GM10248 (cell line): ENCODE results near the gene PTPRN2.

Source experiments
- CTCF ChIA-PET: fragments of 300-600 bp; sonication (Branson Sonifier 250); formaldehyde crosslinking; extraction: SDS; loops from one replicate; lab custom pipeline; 2021; ENCODE audit warnings: antibody characterized with exemption; lab: Yijun Ruan, JAX
- POLR2A ChIA-PET: fragments of 350-650 bp; sonication (Branson Sonifier 250); formaldehyde crosslinking; extraction: SDS; loops from one replicate; lab custom pipeline; 2020; ENCODE audit warnings: antibody characterized with exemption; lab: Yijun Ruan, JAX
- DNase-seq: peaks from one replicate; pipeline ENCODE4 v3.0.0; 2012; ENCODE audit errors: extremely low spot score
- TF ChIP-seq, protein P1 (sequence below): IDR thresholded peaks from 2 replicates; pipeline ENCODE4 v1.5.1; 2012; ENCODE audit warnings: mild to moderate bottlenecking, low read depth; ENCODE audit errors: extremely low read depth, missing control alignments, control extremely low read depth

The PTPRN2 gene

DNA sequence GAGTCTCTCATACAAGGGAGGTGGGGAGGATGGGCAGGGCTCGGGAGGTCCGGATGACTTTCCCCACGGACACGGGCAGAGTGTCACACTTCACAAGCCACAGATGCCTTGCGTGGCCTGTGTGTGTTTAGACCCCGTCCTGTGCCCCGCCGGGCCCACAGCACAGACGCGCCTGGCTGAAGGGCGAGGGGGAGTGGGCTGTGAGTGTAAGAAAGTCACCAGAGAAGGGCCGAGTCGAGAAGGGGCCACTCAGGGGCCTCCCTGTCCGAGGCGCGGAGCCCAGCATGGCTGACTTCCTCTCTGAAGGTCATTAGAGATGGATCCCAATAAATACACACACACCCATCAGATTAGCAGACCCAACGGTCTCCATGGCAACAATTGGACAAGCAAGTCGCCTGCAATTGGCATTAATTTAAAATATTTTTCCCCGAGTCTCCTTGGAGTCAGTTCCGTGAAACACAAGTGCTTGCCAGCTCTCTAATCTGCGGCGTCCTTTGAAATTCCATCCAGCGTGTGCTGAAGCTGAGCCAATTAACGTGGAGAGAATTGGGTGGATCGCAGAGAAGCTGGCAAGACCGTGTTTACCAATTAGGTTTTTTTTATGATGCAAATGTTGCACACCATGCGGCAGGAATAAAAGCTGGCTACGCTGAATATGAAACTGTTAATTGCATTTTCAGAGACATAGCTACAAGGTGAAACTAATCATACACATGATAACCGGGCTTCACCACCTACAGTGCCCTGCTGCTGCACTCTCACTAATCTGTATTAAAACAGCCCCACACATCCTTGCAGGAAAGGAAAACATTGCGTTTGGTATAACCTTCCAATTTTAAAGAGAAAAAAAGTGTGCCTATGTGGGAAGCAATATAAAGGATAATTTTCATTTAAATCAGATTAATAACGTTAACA is 571.2 kb downstream of the PTPRN2 start:
- TF ChIP-seq, protein P1, sequence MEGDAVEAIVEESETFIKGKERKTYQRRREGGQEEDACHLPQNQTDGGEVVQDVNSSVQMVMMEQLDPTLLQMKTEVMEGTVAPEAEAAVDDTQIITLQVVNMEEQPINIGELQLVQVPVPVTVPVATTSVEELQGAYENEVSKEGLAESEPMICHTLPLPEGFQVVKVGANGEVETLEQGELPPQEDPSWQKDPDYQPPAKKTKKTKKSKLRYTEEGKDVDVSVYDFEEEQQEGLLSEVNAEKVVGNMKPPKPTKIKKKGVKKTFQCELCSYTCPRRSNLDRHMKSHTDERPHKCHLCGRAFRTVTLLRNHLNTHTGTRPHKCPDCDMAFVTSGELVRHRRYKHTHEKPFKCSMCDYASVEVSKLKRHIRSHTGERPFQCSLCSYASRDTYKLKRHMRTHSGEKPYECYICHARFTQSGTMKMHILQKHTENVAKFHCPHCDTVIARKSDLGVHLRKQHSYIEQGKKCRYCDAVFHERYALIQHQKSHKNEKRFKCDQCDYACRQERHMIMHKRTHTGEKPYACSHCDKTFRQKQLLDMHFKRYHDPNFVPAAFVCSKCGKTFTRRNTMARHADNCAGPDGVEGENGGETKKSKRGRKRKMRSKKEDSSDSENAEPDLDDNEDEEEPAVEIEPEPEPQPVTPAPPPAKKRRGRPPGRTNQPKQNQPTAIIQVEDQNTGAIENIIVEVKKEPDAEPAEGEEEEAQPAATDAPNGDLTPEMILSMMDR, result no peak
- CTCF ChIA-PET, result no interaction called here
- no peak for DNase-seq
- POLR2A ChIA-PET, result no interaction called here

- ChIA-PET POLR2A (no interaction called here), CTCF (no interaction called here)
- no peak for DNase-seq
- TF ChIP-seq, protein P1, result no peak
Measured at GRCh38 chr7:158015403-158016179, 572.0 kb downstream of the PTPRN2 start.

- no peak for DNase-seq
- TF ChIP-seq, protein P1, result no peak
- ChIA-PET CTCF (no interaction called here), POLR2A (no interaction called here)
Measured at GRCh38 chr7:158014976-158015375, 572.6 kb downstream of the PTPRN2 start.

- ChIA-PET CTCF (no interaction called here), POLR2A (no interaction called here)
- TF ChIP-seq, protein P1, result no peak
- no peak for DNase-seq
Measured at GRCh38 chr7:158013085-158013668, 574.4 kb downstream of the PTPRN2 start.

GRCh38 chr7:158011941-158012340 is 575.7 kb downstream of the PTPRN2 start:
- TF ChIP-seq, protein P1, result no peak
- ChIA-PET POLR2A (no interaction called here), CTCF (no interaction called here)
- no peak for DNase-seq

GRCh38 chr7:158010961-158011693 is 576.5 kb downstream of the PTPRN2 start:
- TF ChIP-seq, protein P1, result no peak
- POLR2A ChIA-PET, result no interaction called here
- DNase-seq, result no peak
- CTCF ChIA-PET, result no interaction called here
